ENCODE results near the gene TRIP6. TPM values are rescaled to one million over a fixed set of nuclear protein-coding genes. Genes with fewer than 3 reads are reported as not detected.

TRIP6 gene
- total RNA-seq, 1 donor from 2014 or later: 30.8 TPM

DNA sequence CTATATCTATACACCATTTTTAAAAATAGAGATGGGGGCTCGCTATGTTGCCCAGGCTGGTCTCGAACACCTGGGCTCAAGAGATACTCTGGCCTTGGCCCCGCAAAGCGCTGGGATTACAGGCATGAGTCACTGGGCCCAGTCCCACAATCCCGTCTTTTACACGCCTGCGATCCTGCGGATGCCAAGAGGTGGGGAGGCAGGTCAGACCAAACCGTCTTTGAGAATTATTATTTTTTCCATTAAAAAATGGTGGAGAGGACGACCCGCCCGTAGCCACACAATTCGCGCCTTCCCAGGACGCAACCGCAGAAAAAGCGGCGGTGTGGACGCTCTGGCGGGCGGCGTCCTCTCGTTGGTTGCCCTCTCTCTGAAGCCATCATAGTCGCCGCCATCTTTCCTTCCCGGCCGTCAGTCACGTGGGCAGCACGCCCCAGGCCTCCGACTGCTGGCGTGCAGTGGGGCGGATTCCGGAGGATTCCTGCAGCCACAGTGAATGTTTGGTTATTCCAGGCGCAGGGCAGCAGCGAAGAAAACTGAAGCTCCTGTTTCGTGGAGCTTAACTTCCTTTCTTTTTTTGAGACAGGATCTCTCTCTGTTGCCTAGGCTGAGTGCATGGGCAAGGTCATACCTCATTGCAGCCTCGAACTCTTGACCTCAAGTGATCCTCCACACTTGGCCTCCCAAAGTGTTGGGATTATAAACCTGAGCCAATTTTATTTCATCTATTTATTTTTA is 29.9 kb upstream of the TRIP6 start:
- intact Hi-C loops (cut with micrococcal nuclease): loop anchor here (5.0 kb wide), 1 partner anchor 35 kb away; no protein-coding TSS in a partner anchor

DNA sequence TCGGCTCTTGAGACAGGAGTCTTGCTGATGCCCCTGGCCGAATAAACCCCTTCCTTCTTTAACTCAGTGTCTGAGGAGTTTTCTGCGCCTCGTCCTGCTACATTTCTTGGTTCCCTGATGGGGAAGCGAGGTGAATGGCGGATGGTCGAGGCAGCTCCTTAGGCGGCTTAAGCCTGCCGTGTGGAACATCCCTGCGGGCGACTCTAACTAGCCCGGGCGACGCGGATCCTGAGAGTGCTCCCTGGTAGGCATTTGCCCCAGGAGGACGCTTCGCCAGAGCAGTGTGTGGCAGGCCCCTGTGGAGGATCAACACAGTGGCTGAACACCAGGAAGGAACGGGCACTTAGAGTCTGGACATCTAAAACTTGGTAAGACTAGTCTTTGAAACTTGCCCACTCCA is 27.8 kb upstream of the TRIP6 start:
- intact Hi-C loops (cut with micrococcal nuclease): loop anchor here (5.0 kb wide), 1 partner anchor 37 kb away; no protein-coding TSS in a partner anchor

DNA sequence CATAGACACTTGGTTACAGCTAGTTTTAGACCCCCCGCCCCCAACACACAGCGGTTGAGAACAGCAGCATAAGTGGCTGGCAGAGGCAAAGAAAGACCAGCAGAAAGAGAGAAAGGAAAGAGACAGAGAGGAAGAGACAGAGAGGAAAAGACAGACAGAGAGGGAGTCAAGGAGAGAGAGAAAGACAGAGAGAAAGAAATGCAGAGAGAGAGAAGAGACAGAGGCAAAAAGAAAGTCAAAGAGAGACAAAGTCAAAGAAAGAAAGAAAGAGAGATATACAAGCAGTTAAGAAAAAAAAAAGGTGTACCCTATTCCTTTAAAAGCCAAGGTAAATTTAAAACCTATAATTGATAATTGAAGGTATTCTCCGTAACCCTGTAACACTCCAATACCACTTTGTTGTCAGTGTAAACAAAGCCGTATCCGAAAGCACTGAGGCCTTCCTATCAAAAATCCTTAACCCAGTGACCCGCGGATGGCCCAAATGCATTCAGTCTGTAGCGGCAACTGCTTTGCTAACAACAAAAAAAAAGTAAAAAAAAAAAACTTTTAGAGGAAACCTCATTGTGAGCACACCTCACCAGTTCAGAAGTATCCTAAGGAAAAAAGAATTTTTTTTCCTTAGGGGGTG is 26.6 kb upstream of the TRIP6 start:
- intact Hi-C loops (cut with micrococcal nuclease): no loop called here

DNA sequence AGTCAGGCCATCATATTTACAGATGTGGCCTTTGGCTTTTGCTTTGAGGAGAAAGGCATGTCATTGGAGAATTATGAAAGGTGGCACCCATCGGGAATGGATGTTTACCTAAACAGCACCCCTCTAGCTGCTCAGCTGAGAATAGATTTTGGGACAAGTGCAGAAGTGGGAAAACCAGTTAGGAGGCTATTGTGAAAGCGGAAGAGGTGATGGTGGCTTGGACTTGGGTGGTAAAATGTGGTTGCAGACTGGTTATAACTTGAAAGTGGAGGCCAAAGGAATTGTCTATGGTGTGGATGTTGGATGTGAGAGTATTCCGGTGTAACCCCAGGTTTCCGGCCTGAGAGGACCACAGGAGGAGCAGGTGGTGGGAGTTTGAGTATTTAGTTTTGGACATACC is 19.8 kb upstream of the TRIP6 start:
- intact Hi-C loops (cut with micrococcal nuclease): no loop called here

DNA sequence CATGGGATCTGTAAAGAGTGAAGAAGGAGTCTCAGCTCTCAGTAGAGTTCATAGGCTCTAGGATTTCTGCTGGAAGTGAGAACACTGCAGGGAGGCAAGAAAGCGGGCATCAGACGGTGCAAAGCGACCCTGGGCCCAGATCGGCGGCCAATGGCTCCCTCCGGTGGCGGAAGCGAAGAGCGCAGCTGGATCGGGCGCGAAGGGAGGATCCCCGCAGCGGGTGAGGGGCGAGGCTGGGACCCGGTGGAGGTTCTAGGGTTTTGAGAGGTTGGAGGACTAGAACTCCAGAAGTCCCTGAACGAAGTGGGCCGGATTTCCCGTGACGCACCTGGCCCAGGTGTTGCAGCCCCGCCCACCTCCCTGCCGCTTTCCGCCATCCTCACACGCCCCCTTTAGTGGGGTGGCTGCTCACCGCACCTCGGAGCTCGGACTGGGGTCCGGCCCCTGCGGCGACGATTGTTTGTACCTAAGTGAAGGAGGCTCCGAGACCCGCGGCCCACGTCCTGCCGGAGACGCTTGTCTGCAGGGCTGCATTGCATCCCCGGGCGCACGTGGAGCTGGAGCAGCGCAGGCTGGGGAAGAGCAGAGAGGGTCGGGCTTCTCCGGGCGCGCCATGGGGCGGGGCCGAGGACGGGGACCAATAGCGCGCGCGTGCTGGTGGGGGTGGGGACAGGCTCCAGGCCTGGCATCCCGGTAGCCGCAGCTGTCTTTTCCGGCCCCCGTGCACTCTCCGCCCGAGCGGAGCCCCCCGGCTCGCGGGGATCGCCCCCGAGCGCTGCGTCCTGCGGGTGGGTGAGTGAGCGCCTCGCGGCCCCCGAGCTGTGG is 14.9 kb upstream of the TRIP6 start, which contains the start of gene SLC12A9:
SLC12A9 (plus strand) TSS at position 666 of the 825 bp plus-strand sequence. CDS start 1,485 bp downstream, outside the sequence.
- intact Hi-C loops (cut with micrococcal nuclease): loop anchor here (1.0 to 5.0 kb wide), 5 partner anchors 23 to 160 kb away; partner anchors contain the start of genes GIGYF1, SRRT and UFSP1

DNA sequence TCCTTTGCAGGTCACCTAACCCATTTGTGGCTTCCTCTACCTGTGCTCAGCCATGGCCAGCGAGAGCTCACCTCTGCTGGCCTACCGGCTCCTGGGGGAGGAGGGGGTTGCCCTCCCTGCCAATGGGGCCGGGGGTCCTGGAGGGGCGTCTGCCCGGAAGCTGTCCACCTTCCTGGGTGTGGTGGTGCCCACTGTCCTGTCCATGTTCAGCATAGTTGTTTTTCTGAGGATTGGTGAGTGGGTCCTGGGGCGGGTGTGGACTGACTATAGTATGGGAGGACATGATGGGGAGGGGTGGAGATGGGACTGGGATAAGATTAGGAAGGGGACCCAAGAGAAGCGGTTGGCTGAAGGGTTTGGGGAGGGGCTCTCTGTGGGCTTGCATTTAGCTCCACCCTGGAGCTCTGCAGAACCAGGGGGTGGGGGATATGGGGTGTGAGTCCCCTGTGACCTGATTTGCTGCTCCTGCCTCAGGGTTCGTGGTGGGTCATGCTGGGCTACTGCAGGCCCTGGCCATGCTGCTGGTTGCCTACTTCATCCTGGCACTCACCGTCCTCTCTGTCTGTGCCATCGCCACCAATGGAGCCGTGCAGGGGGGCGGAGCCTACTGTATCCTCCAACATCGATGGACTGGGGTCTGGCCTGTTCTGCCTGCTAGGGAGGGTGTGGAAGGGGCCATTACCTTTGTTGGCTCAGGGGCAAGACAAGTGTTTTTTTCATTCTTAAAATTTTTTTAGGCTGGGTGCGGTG is 12.9 kb upstream of the TRIP6 start:
- intact Hi-C loops (cut with micrococcal nuclease): loop anchor here (5.0 kb wide), 1 partner anchor 162 kb away; the partner anchor contains the start of gene GIGYF1

DNA sequence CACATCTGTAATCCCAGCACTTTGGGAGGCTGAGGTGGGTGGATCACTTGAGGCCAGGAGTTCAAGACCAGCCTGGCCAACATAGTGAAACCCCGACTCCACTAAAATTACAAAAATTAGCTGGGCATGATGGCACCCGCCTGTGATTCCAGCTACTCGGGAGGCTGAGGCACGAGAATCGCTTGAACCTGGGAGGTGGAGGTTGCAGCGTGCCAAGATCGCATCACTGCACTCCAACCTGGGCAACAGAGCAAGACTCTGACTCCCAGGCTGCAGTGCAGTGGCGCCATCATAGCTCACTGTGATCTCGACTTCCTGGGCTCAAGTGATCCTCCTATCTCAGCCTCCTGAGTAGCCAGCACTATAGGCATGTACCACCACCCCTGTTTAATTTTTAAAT is 12.3 kb upstream of the TRIP6 start:
- intact Hi-C loops (cut with micrococcal nuclease): loop anchor here (5.0 kb wide), 1 partner anchor 163 kb away; the partner anchor contains the start of gene GIGYF1

DNA sequence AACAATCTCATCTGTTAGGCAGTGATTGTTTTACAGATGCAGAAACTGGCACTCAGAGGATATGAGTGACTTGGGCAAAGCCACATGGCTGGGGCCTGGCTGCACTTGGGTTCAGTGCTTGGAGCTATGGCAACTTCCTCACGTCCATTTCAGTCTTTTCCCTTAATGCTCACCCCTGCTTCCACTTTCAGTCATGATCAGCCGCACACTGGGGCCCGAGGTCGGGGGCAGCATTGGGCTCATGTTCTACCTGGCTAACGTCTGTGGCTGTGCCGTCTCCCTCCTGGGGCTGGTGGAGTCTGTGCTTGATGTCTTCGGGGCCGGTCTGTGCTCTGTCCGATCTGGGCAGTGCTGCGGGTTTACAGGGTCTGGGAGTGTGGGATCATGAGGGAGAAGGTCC is 11.7 kb upstream of the TRIP6 start:
- intact Hi-C loops (cut with micrococcal nuclease): no loop called here

DNA sequence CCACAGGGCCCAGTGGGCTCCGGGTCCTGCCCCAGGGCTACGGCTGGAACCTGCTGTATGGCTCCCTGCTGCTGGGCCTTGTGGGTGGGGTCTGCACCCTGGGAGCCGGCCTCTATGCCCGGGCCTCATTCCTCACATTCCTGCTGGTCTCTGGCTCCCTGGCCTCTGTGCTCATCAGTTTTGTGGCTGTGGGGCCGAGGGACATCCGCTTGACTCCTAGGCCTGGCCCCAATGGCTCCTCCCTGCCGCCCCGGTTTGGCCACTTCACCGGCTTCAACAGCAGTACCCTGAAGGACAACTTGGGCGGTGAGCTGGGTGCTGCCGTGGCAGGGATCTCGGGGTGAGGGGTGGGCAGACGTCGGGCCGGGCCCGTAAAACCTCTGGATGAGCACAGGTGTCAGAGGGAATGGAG is 10.3 kb upstream of the TRIP6 start:
- intact Hi-C loops (cut with micrococcal nuclease): no loop called here

DNA sequence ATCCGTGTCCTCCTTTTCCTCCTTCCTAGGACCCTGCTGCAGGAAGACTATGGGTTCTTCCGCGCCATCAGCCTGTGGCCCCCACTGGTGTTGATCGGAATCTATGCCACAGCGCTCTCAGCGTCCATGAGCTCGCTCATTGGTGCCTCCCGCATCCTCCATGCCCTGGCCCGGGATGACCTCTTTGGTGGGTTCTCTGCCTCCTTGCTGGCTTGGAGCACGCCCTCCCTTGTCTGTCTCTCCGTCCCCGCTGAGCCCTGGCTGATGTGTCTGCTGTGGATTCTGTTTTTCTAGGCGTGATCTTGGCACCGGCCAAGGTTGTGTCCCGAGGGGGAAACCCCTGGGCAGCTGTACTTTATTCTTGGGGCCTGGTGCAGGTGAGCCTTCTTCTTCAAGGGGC is 7.3 kb upstream of the TRIP6 start:
- intact Hi-C loops (cut with micrococcal nuclease): no loop called here

DNA sequence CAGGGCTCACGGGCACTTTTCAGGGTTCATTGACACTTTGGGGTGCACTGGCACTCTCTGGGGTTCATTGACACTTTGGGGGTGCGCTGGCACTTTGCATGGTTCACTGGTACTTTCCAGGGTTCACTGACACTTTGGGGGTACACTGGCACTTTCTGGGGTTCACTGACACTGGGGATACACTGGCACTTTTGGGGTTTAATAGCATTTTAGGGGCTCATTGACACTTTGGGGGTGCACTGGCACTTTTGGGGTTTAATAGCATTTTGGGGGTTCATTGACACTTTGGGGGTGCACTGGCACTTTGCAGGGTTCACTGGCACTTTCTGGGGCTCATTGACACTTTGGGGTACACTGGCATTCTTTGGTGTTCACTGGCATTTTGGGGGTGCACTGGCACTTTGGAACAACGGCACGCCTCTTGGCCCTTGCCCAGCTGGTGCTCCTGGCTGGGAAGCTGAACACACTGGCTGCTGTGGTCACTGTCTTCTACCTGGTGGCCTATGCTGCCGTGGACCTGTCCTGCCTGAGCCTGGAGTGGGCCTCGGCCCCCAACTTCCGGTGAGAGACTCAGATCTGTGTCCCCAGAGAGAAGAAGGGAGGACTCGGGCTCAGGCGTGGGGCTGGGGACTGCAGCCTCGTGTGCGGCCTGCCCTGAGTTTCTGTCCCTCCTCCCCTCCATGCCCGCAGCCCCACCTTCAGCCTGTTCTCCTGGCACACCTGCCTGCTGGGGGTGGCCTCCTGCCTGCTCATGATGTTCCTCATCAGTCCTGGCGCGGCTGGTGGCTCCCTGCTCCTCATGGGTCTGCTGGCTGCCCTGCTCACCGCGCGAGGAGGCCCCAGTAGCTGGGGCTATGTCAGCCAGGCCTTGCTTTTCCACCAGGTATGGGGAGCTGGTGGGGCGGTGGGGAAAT is 6.2 kb upstream of the TRIP6 start:
- intact Hi-C loops (cut with micrococcal nuclease): no loop called here

DNA sequence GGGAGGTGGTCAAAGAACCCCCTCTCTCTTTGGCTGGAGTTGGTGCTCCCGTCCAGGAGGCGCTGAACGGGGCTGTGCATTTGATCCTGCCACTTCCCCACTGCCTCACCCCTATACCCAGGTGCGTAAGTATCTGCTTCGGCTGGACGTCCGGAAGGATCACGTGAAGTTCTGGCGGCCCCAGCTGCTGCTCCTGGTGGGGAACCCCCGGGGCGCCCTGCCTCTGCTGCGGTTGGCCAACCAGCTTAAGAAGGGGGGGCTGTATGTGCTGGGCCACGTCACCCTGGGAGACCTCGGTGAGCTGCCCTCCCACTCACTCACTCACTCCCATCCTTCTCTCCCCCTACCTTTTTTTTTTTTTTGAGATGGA is 5.6 kb upstream of the TRIP6 start:
- intact Hi-C loops (cut with micrococcal nuclease): no loop called here

DNA sequence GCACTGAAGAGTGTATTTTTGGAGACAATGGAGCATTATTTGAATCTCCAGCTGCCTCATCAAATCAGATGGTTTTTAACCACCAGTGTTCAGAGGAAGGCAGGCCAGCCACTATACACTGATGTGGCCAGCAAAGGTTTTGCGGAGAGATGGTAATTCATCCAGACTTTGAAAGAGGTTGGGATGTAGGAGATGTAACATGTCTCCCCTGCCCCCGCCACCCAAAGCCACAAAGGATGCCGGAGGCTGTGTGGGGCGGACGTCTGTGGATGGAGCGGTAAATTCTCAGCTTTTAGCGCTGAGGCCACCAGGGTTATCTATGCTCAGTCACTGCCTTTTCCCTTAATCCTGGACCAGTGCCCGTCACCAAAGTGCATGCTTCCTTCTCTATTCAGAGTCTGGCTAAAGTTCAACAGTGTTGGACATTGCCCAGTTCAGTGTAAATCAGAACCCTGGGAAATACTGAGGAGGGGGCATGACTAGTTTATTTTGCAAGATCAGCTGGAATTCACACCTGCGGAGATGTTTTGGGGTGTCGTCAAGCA is 3.7 kb upstream of the TRIP6 start:
- intact Hi-C loops (cut with micrococcal nuclease): no loop called here

DNA sequence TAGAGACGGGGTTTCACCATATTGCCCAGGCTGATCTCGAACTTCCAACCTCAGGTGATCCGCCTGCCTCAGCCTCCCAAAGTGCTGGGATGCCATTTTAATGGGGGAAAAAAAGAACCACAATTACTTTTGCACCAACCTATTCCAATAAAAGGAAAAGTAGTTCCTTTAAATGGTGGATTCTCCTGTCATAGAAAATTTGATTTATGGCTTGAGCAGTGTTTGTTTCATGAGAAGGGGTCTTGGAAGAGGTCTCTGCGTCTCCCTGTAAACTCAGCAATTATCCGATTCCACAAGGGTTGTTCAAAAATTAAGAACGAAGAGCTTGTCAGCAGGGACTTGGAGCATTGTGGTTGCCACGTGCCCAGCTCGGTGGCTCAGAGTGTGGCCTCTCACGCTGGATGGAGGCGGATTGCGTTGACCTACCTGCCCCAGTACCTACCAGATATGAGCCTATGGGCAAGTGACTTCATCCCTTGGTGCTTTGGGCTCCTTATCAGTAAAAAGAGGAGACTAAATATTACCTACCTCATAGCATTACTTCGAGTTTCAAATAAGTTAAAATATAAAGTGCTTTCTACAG is 2.8 kb upstream of the TRIP6 start:
- intact Hi-C loops (cut with micrococcal nuclease): no loop called here

DNA sequence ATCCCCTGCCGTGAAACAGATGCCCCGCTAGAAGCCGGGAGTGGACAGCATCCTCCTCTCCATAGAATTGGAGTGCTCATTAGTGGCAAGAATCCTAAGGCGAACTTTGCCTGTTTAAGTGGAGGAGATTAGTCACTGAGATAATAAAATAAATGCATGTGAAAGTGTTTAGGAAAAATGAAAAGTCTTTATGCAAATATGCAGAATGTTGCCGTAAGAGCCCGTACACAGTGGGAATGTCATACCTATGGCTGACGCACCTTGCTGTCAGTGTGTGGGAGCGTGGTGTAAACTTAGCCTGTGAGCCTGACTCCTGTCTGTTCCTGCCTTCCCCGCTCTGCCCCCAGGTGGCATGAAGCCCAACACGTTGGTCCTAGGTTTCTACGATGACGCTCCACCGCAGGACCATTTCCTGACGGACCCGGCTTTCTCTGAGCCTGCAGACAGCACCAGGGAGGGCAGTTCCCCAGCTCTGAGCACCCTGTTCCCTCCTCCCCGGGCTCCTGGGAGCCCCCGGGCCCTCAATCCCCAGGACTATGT is 1.7 kb upstream of the TRIP6 start:
- intact Hi-C loops (cut with micrococcal nuclease): loop anchor here (5.0 kb wide), 1 partner anchor 352 kb away; the partner anchor contains the start of genes PLOD3 and ZNHIT1

DNA sequence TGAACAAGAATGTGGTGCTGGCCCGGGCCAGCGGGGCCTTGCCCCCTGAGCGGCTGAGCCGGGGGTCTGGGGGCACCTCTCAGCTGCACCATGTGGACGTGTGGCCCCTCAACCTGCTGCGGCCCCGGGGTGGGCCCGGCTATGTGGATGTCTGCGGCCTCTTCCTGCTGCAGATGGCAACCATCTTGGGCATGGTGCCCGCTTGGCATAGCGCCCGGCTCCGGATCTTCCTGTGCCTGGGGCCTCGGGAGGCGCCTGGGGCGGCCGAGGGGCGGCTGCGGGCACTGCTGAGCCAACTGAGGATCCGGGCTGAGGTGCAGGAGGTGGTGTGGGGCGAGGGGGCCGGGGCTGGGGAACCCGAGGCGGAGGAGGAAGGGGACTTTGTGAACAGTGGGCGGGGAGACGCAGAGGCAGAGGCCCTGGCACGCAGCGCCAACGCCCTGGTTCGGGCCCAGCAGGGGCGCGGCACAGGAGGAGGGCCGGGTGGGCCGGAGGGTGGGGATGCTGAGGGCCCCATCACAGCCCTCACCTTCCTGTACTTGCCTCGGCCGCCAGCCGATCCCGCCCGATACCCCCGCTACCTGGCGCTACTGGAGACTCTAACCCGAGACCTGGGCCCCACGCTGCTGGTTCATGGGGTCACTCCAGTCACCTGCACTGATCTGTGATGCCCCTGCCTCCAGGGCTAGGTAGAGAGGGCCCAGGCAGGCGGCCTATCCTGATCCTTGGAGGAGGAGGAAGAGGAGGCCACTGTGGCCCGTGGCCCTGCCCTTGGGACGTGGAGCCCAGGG is 1.1 kb upstream of the TRIP6 start:
- intact Hi-C loops (cut with micrococcal nuclease): loop anchor here (5.0 kb wide), 1 partner anchor 351 kb away; the partner anchor contains the start of genes PLOD3 and ZNHIT1

DNA sequence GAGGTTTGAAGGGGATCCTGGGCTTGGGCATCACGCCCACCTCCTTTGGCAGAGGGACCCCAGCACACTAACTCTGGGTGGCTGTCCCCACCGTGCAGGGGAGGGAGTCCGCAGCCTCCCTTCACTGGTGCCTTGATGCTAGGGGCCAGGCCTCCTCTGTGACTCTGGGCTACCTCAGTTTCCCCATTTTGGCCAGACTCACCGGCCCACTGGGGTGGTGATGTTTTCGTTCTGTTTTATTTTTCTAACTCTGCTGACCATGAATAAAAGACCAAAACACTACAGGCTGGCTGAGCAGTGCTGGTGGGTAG is 503 bp upstream of the TRIP6 start:
- intact Hi-C loops (cut with micrococcal nuclease): loop anchor here (5.0 kb wide), 1 partner anchor 351 kb away; the partner anchor contains the start of genes PLOD3 and ZNHIT1
